H1 (cell line): ENCODE data around the gene ZNF776. TPM values are rescaled to one million over a fixed set of nuclear protein-coding genes. Genes with fewer than 3 reads are reported as not detected.

Source experiments
- CTCF ChIA-PET: fragments of 300-600 bp; sonication (Branson Sonifier 250); formaldehyde crosslinking; loops from one replicate; lab custom pipeline; 2021; ENCODE audit not compliant: partially characterized antibody; lab: Charles Lee
- POLR2A ChIA-PET: fragments of 300-600 bp; sonication (Branson Sonifier 250); formaldehyde crosslinking; loops from one replicate; lab custom pipeline; 2021; ENCODE audit warnings: inconsistent platforms; ENCODE audit not compliant: partially characterized antibody; lab: Charles Lee
- DNase-seq, 2 experiments: peaks; one replicate each; pipeline versions ENCODE4 v3.0.0 to v3.0.0-alpha.2; 2010 to 2022; ENCODE audit warnings: low spot score in 2 of 2, low read depth in 1 of 2, mixed read lengths in 1 of 2
- FAIRE-seq: peaks from 2 replicates; lab custom pipeline; 2011; peaks lifted over from hg19 to GRCh38; lab: Jason Lieb, UNC
- H2AFZ ChIP-seq: 2 replicates; pipeline ENCODE4 v1.8.1; 2012; ENCODE audit warnings: low read length, inconsistent platforms
- H2AK5ac ChIP-seq: 2 replicates; pipeline ENCODE4 v1.6.1; 2013; ENCODE audit warnings: low read depth, low read length
- H2BK120ac ChIP-seq: replicated peaks from 2 replicates; pipeline ENCODE3; 2013; ENCODE audit warnings: low read depth, low read length, inconsistent platforms
- H2BK12ac ChIP-seq: 2 replicates; pipeline ENCODE4 v1.6.1; 2013; ENCODE audit warnings: low read depth, low read length
- H2BK15ac ChIP-seq: 2 replicates; pipeline ENCODE4 v1.6.1; 2013; ENCODE audit warnings: low read length
- H2BK20ac ChIP-seq: 2 replicates; pipeline ENCODE4 v1.6.1; 2013; ENCODE audit warnings: low read length
- H2BK5ac ChIP-seq: 2 replicates; pipeline ENCODE4 v1.6.1; 2013; ENCODE audit warnings: low read depth, low read length
- H3K14ac ChIP-seq: 2 replicates; pipeline ENCODE4 v1.6.1; 2013; ENCODE audit warnings: inconsistent platforms; ENCODE audit not compliant: insufficient read length
- H3K18ac ChIP-seq: 2 replicates; pipeline ENCODE4 v1.6.1; 2013; ENCODE audit warnings: low read length; ENCODE audit errors: extremely low read depth
- H3K23ac ChIP-seq: 2 replicates; pipeline ENCODE4 v1.6.1; 2013; ENCODE audit warnings: inconsistent platforms; ENCODE audit not compliant: insufficient read length
- H3K23me2 ChIP-seq: 2 replicates; pipeline ENCODE4 v1.6.1; 2013; ENCODE audit warnings: low read depth, low read length
- H3K27ac ChIP-seq: 2 replicates; pipeline ENCODE4 v1.6.1; 2011; ENCODE audit warnings: low read depth, low read length, inconsistent platforms
- H3K27me3 ChIP-seq, 4 experiments: replicated peaks in 1 of 4; 1 replicate in 1 of 4; 2 replicates in 3 of 4; pipeline versions ENCODE4 v1.6.1 to v1.8.1; 2011 to 2013; ENCODE audit warnings: low read length in 3 of 4, mild to moderate bottlenecking in 3 of 4, inconsistent platforms in 2 of 4, mixed read lengths in 2 of 4, moderate library complexity in 1 of 4; ENCODE audit not compliant: control insufficient read depth in 3 of 4, insufficient read depth in 3 of 4; ENCODE audit errors: extremely low read depth in 1 of 4
- H3K36me3 ChIP-seq, 4 experiments: 2 replicates each; pipeline versions ENCODE4 v1.6.1 to v1.8.1; 2011 to 2013; ENCODE audit warnings: mild to moderate bottlenecking in 4 of 4, low read length in 3 of 4, moderate library complexity in 2 of 4, control low read depth in 1 of 4, inconsistent platforms in 1 of 4; ENCODE audit not compliant: insufficient read depth in 4 of 4, control insufficient read depth in 2 of 4
- H3K4ac ChIP-seq: replicated peaks from 2 replicates; pipeline ENCODE3; 2013; ENCODE audit warnings: low read length, low read depth, mixed read lengths, inconsistent platforms; ENCODE audit not compliant: insufficient read length
- H3K4me1 ChIP-seq, 4 experiments: replicated peaks in 1 of 4; 1 replicate in 1 of 4; 2 replicates in 3 of 4; pipeline versions ENCODE4 v1.6.1 to v1.8.1; 2011 to 2013; ENCODE audit warnings: low read length in 3 of 4, inconsistent platforms in 2 of 4, mixed read lengths in 1 of 4; ENCODE audit not compliant: insufficient read depth in 4 of 4, control insufficient read depth in 3 of 4
- H3K4me2 ChIP-seq, 2 experiments: 2 replicates each; pipeline versions ENCODE4 v1.6.1 to v1.8.1; 2011 to 2013; ENCODE audit warnings: low read depth in 2 of 2, low read length in 2 of 2, control low read depth in 1 of 2, inconsistent platforms in 1 of 2, mild to moderate bottlenecking in 1 of 2; ENCODE audit not compliant: insufficient read depth in 1 of 2
- H3K4me3 ChIP-seq, 4 experiments: fragments of 200-600, 300-600 bp in 1 of 4; sonication (generic), shearing (Covaris generic), sonication (Bioruptor Twin) in 1 of 4; 2 replicates each; pipeline versions ENCODE4 v1.5.1 to v1.8.1; 2011 to 2016; ENCODE audit warnings: low read length in 4 of 4, low read depth in 3 of 4, control low read depth in 2 of 4, inconsistent platforms in 2 of 4, mild to moderate bottlenecking in 2 of 4, mixed read lengths in 1 of 4, moderate library complexity in 1 of 4; ENCODE audit not compliant: insufficient read depth in 2 of 4; ENCODE audit errors: extremely low read depth in 1 of 4
- H3K56ac ChIP-seq: replicated peaks from 2 replicates; pipeline ENCODE3; 2013; ENCODE audit warnings: low read depth, mild to moderate bottlenecking, mixed read lengths, low read length, inconsistent platforms; ENCODE audit not compliant: insufficient read length
- H3K79me1 ChIP-seq: 2 replicates; pipeline ENCODE4 v1.6.1; 2013; ENCODE audit warnings: low read depth, low read length, control low read depth
- H3K79me2 ChIP-seq, 2 experiments: 2 replicates each; pipeline versions ENCODE4 v1.6.1 to v1.8.1; 2012 to 2013; ENCODE audit warnings: low read length in 2 of 2, mild to moderate bottlenecking in 2 of 2, inconsistent platforms in 1 of 2; ENCODE audit not compliant: insufficient read depth in 2 of 2, control insufficient read depth in 1 of 2
- H3K9ac ChIP-seq, 4 experiments: replicated peaks in 1 of 4; 1 replicate in 1 of 4; 2 replicates in 3 of 4; pipeline versions ENCODE4 v1.6.1 to v1.8.1; 2011 to 2013; ENCODE audit warnings: low read depth in 3 of 4, low read length in 3 of 4, control low read depth in 2 of 4, mild to moderate bottlenecking in 2 of 4, moderate library complexity in 2 of 4, inconsistent platforms in 1 of 4; ENCODE audit errors: extremely low read depth in 1 of 4
- H3K9me3 ChIP-seq, 2 experiments: 2 replicates each; pipeline versions ENCODE4 v1.6.1 to v1.8.1; 2012 to 2013; ENCODE audit warnings: mild to moderate bottlenecking in 2 of 2, moderate library complexity in 2 of 2, control low read depth in 1 of 2, inconsistent platforms in 1 of 2, low read depth in 1 of 2, low read length in 1 of 2, mixed read lengths in 1 of 2; ENCODE audit not compliant: insufficient read depth in 2 of 2
- H4K20me1 ChIP-seq, 2 experiments: replicated peaks in 1 of 2; 2 replicates each; pipeline versions ENCODE3 to v1.8.1; 2011 to 2013; ENCODE audit warnings: inconsistent platforms in 2 of 2, low read length in 2 of 2, mild to moderate bottlenecking in 1 of 2; ENCODE audit not compliant: insufficient read depth in 2 of 2, control insufficient read depth in 1 of 2
- H4K5ac ChIP-seq: 2 replicates; pipeline ENCODE4 v1.6.1; 2013; ENCODE audit warnings: low read length, low read depth, mixed read lengths, inconsistent platforms; ENCODE audit not compliant: insufficient read length
- H4K8ac ChIP-seq: 2 replicates; pipeline ENCODE4 v1.8.0; 2013; ENCODE audit warnings: mild to moderate bottlenecking, moderate library complexity, low read length, inconsistent platforms; ENCODE audit not compliant: insufficient read depth; ENCODE audit errors: extremely low read depth
- H4K91ac ChIP-seq: replicated peaks from 2 replicates; pipeline ENCODE3; 2013; ENCODE audit warnings: low read length, mixed read lengths, inconsistent platforms; ENCODE audit not compliant: insufficient read length
- ASH2L ChIP-seq: fragments of 200-600, 300-600 bp; sonication (generic); IDR thresholded peaks from one replicate; pipeline ENCODE4 v1.7.1; 2017; ENCODE audit warnings: low read length
- WGBS, 2 experiments: shearing (Covaris generic) in 1 of 2; methylation state at CpG; one replicate each; pipeline versions ENCODE4 v1.1.6 to v1.1.7; 2013 to 2015; ENCODE audit warnings: low lambda C conversion rate in 2 of 2, mixed read lengths in 2 of 2, inconsistent platforms in 1 of 2, low coverage in 1 of 2, missing lambda C conversion rate in 1 of 2; ENCODE audit not compliant: insufficient replicate concordance in 2 of 2, insufficient coverage in 1 of 2, insufficient read length in 1 of 2; ENCODE audit errors: extremely low coverage in 1 of 2, missing lambda C conversion rate in 1 of 2; 5-methylcytosine and 5-hydroxymethylcytosine counted together
- polyA plus RNA-seq, 7 experiments: library from polyadenylated mRNA; depleted of rRNA in 3 of 7; stranded (reverse) in 5 of 7; unstranded in 2 of 7; fragments of >200 nt in 5 of 7; fragments of 200-250 nt in 2 of 7; gene quantifications; 1 replicate in 5 of 7; 2 replicates in 1 of 7; 4 replicates in 1 of 7; pipeline versions ENCODE4 v1.2.1 to v1.2.3, GENCODE V29; 2011 to 2013; ENCODE audit warnings: missing spikeins in 2 of 7, mixed read lengths in 2 of 7
- total RNA-seq: library from RNA; stranded (reverse); fragmentation: NEBNext Ultra II Directional; extraction: Animal tissue kit (Norgen Biotek cat#: 25700); gene quantifications from 2 replicates; pipeline ENCODE4 v1.2.1, GENCODE V29; 2021
- TF ChIP-seq, protein P1 (sequence below), 3 experiments: IDR thresholded peaks; 1 replicate in 2 of 3; 2 replicates in 1 of 3; pipeline versions ENCODE4 v1.5.1 to v1.6.1; 2011; ENCODE audit warnings: low read length in 3 of 3, mild to moderate bottlenecking in 3 of 3, inconsistent platforms in 2 of 3, low read depth in 1 of 3, moderate library complexity in 1 of 3; ENCODE audit not compliant: insufficient read depth in 1 of 3; ENCODE audit errors: control extremely low read depth in 1 of 3

ZNF776 gene
- total and polyA plus RNA-seq, 2 of the 8 experiments (the other 6 are each of a cell fraction or from before 2014, with no cell fraction given): 7.8 to 20.5 TPM

GRCh38 chr19:57802269-57802668, 55.7 kb downstream of the ZNF776 start:
- Histone ChIP-seq H3K27ac (no peak overlapping the region; the same call in 1 of the 2 replicates), H4K5ac (no peak overlapping the region), H3K9ac (no peak overlapping the region), H2BK5ac (peak overlapping the region; percentile 40), H3K23me2 (peaks cover 10% of the 10 kb centered on the region; the same call in 1 of the 2 replicates), H4K91ac (no peak overlapping the region), H3K9me3 (no peaks in the 10 kb centered on the region), H2AFZ (no peak overlapping the region), H3K4me1 (peaks cover 7 to 23% (median 15%) of the 10 kb centered on the region in 4 experiments), H3K27me3 (no peaks in the 10 kb centered on the region), H2BK20ac (no peak overlapping the region), H3K14ac (no peak overlapping the region), H2BK120ac (no peak overlapping the region), H4K20me1 (no peaks in the 10 kb centered on the region), H2BK12ac (peak overlapping the region; percentile 94; the same call in 1 of the 2 replicates), H2BK15ac (no peak overlapping the region), H3K36me3 (peaks cover 0 to 2% (median 0%) of the 10 kb centered on the region in 4 experiments; a peak in 1 of 8 replicates), H3K79me2 (peaks cover 0 to 2% of the 10 kb centered on the region in 2 experiments; a peak in 1 of 4 replicates), H3K4me2 (peak overlapping the region in 1 of 2 experiments; percentile 9; a peak in 1 of 4 replicates), H3K4me3 (no peak overlapping the region), H3K56ac (no peak overlapping the region), H2AK5ac (no peak overlapping the region), H3K4ac (no peak overlapping the region), H3K18ac (no peak overlapping the region), H3K23ac (no peak overlapping the region), H4K8ac (no peak overlapping the region), H3K79me1 (no peaks in the 10 kb centered on the region)
- 55% methylated on average over 4 of the region's 4 CpGs; no CpG with 5 or more reads in 1 of the 2 experiments for WGBS, 2 experiments
- FAIRE-seq (no peak), DNase-seq (no peak)
- CTCF ChIA-PET: interaction anchor here (2.7 kb wide), 1 partner anchor 18 kb away, joined by 7 read pairs; no protein-coding TSS in a partner anchor
- POLR2A ChIA-PET: interaction anchor here (0.9 to 4.8 kb wide), 8 partner anchors 8 to 55 kb away, joined by 4 to 35 read pairs (median 5); partner anchors contain the start of genes ZNF552, ZNF586, ZNF587 and ZNF587B
- TF ChIP-seq ASH2L: no peak
- TF ChIP-seq, protein P1, sequence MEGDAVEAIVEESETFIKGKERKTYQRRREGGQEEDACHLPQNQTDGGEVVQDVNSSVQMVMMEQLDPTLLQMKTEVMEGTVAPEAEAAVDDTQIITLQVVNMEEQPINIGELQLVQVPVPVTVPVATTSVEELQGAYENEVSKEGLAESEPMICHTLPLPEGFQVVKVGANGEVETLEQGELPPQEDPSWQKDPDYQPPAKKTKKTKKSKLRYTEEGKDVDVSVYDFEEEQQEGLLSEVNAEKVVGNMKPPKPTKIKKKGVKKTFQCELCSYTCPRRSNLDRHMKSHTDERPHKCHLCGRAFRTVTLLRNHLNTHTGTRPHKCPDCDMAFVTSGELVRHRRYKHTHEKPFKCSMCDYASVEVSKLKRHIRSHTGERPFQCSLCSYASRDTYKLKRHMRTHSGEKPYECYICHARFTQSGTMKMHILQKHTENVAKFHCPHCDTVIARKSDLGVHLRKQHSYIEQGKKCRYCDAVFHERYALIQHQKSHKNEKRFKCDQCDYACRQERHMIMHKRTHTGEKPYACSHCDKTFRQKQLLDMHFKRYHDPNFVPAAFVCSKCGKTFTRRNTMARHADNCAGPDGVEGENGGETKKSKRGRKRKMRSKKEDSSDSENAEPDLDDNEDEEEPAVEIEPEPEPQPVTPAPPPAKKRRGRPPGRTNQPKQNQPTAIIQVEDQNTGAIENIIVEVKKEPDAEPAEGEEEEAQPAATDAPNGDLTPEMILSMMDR (IDR thresholded peaks at IDR 0.05; ENCODE audit: control extremely low read depth in 1 of 3, insufficient read depth in 1 of 3, low read depth in 1 of 3, low read length in 3 of 3): peak in 2 of 3 experiments; percentile 22 to 28; a peak in 2 of 4 replicates
